Measurements from ENCODE around the gene TYMS. TPM values are rescaled to one million over a fixed set of nuclear protein-coding genes. Genes with fewer than 3 reads are reported as not detected.

The TYMS gene
- total RNA-seq, 2 donors from 2014 or later: 81.9 to 90.0 TPM

- Histone ChIP-seq H3K27me3 (ENCODE audit: control insufficient read depth, insufficient read depth, low read length, poor library complexity, severe bottlenecking) (no peaks in the 10 kb centered on the region), H3K27ac (ENCODE audit: low read depth, low read length) (peak overlapping the region; percentile 8)
Measured at GRCh38 chr18:703213-703967, 45.9 kb downstream of the TYMS start.

GRCh38 chr18:706405-706804 lies 49.0 kb downstream of the TYMS start:
- WGBS, 2 experiments (ENCODE audit: insufficient coverage in 1 of 2, insufficient read length in 1 of 2): 89 to 92% methylated on average over 7 to 8 of the region's 8 CpGs
- peaks cover 23% of the 10 kb centered on the region for H3K36me3 ChIP-seq (ENCODE audit: control insufficient read depth, insufficient read depth, low read length)
- H3K4me3 Mint-ChIP-seq: no peak overlapping the region
- H3K4me1 ChIP-seq (ENCODE audit: control insufficient read depth, insufficient read depth, low read length): peaks cover 6% of the 10 kb centered on the region
- H3K9me3 ChIP-seq (ENCODE audit: control insufficient read depth, low read length): no peaks in the 10 kb centered on the region
- no peaks in the 10 kb centered on the region for H3K9me3 Mint-ChIP-seq
- H3K27me3 ChIP-seq (ENCODE audit: control insufficient read depth, insufficient read depth, low read length, poor library complexity, severe bottlenecking): no peaks in the 10 kb centered on the region
- H3K27ac Mint-ChIP-seq: peak overlapping the region; percentile 59
- DNase-seq: no peak
- H3K27me3 Mint-ChIP-seq (ENCODE audit: insufficient read depth): no peaks in the 10 kb centered on the region
- H3K4me3 ChIP-seq (ENCODE audit: low read length): no peak overlapping the region
- no peak for TF ChIP-seq CTCF (conservative IDR thresholded peaks at IDR 0.05)
- no peak overlapping the region for H3K9ac ChIP-seq (ENCODE audit: extremely low read depth, low read length, poor library complexity, severe bottlenecking)
- no peak overlapping the region for H3K27ac ChIP-seq (ENCODE audit: low read depth, low read length)
- H3K36me3 Mint-ChIP-seq (ENCODE audit: low read depth): peaks cover 42% of the 10 kb centered on the region
- H3K4me1 Mint-ChIP-seq: peaks cover 17% of the 10 kb centered on the region

More at GRCh38 chr18:703213-703967, 45.9 kb downstream of the TYMS start:
- Histone ChIP-seq H3K9ac (ENCODE audit: extremely low read depth, low read length, poor library complexity, severe bottlenecking) (no peak overlapping the region), H3K4me3 (ENCODE audit: low read length) (no peak overlapping the region), H3K9me3 (ENCODE audit: control insufficient read depth, low read length) (no peaks in the 10 kb centered on the region), H3K36me3 (ENCODE audit: control insufficient read depth, insufficient read depth, low read length) (peaks cover 18% of the 10 kb centered on the region), H3K4me1 (ENCODE audit: control insufficient read depth, insufficient read depth, low read length) (peaks cover 6% of the 10 kb centered on the region)
- Mint-ChIP-seq H3K27ac (peak overlapping the region; percentile 86), H3K4me1 (peaks cover 15% of the 10 kb centered on the region), H3K9me3 (no peaks in the 10 kb centered on the region), H3K36me3 (ENCODE audit: low read depth) (peaks cover 41% of the 10 kb centered on the region), H3K27me3 (ENCODE audit: insufficient read depth) (no peaks in the 10 kb centered on the region), H3K4me3 (no peak overlapping the region)
- DNase-seq: peak; percentile 42
- TF ChIP-seq CTCF (conservative IDR thresholded peaks at IDR 0.05): no peak
- WGBS, 2 experiments (ENCODE audit: insufficient coverage in 1 of 2, insufficient read length in 1 of 2): 80 to 82% methylated on average over 5 to 8 of the region's 8 CpGs

GRCh38 chr18:708096-708495 lies 50.6 kb downstream of the TYMS start:
- H3K4me3 ChIP-seq (ENCODE audit: low read length): no peak overlapping the region
- peaks cover 3% of the 10 kb centered on the region for H3K4me1 ChIP-seq (ENCODE audit: control insufficient read depth, insufficient read depth, low read length)
- Mint-ChIP-seq H3K36me3 (ENCODE audit: low read depth) (peaks cover 42% of the 10 kb centered on the region), H3K27ac (no peak overlapping the region), H3K27me3 (ENCODE audit: insufficient read depth) (peaks cover 2% of the 10 kb centered on the region), H3K4me3 (no peak overlapping the region), H3K4me1 (peaks cover 19% of the 10 kb centered on the region), H3K9me3 (peaks cover 4% of the 10 kb centered on the region)
- H3K27ac ChIP-seq (ENCODE audit: low read depth, low read length): no peak overlapping the region
- no peak for DNase-seq
- no peak overlapping the region for H3K9ac ChIP-seq (ENCODE audit: extremely low read depth, low read length, poor library complexity, severe bottlenecking)
- no peaks in the 10 kb centered on the region for H3K27me3 ChIP-seq (ENCODE audit: control insufficient read depth, insufficient read depth, low read length, poor library complexity, severe bottlenecking)
- 89 to 94% methylated on average over 3 to 8 of the region's 10 CpGs for WGBS, 2 experiments (ENCODE audit: insufficient coverage in 1 of 2, insufficient read length in 1 of 2)
- peaks cover 23% of the 10 kb centered on the region for H3K36me3 ChIP-seq (ENCODE audit: control insufficient read depth, insufficient read depth, low read length)
- TF ChIP-seq CTCF (conservative IDR thresholded peaks at IDR 0.05): no peak
- no peaks in the 10 kb centered on the region for H3K9me3 ChIP-seq (ENCODE audit: control insufficient read depth, low read length)
